Upper lobe of left lung (tissue), 6 donors: ENCODE measurements around the gene PDE4B. TPM values are rescaled to one million over a fixed set of nuclear protein-coding genes. Genes with fewer than 3 reads are reported as not detected.

Source experiments
- ATAC-seq, 2 donors: fragments of 200-7000 bp; cut with Tn5 transposase; one replicate each; pipeline ENCODE4 v1.9.1; 2022; ENCODE audit warnings: mild to moderate bottlenecking in 2 of 2, moderate library complexity in 2 of 2; ENCODE audit not compliant: low FRiP score in 2 of 2
- DNase-seq, 2 donors: peaks; one replicate each; pipeline ENCODE4 v3.0.0-alpha.2; 2019 to 2020
- H3K27ac ChIP-seq, 4 donors: fragments of 200-600 bp; sonication (generic); one replicate each; pipeline ENCODE4 v1.5.1; 2016 to 2019
- H3K27me3 ChIP-seq, 4 donors: fragments of 200-600 bp; sonication (generic); one replicate each; pipeline ENCODE4 v1.5.1; 2017 to 2019
- H3K36me3 ChIP-seq, 4 donors: fragments of 200-600 bp; sonication (generic); one replicate each; pipeline ENCODE4 v1.5.1; 2016 to 2019
- H3K4me1 ChIP-seq, 4 donors: fragments of 200-600 bp; sonication (generic); one replicate each; pipeline ENCODE4 v1.5.1; 2018 to 2019
- H3K4me3 ChIP-seq, 4 donors: fragments of 200-600 bp; sonication (generic); one replicate each; pipeline ENCODE4 v1.5.1; 2017 to 2019; ENCODE audit warnings: mild to moderate bottlenecking in 2 of 4, moderate library complexity in 1 of 4
- H3K9me3 ChIP-seq, 4 donors: fragments of 200-600 bp; sonication (generic); one replicate each; pipeline ENCODE4 v1.5.1; 2018 to 2019
- EP300 ChIP-seq, 4 donors: sonication (generic); formaldehyde crosslinking; IDR thresholded peaks; one replicate each; pipeline ENCODE4 v1.5.1; 2017; ENCODE audit warnings: antibody characterized with exemption in 4 of 4, control low read depth in 2 of 4
- POLR2A ChIP-seq, 4 donors: fragments of 450-650 bp; IDR thresholded peaks; one replicate each; pipeline ENCODE4 v1.5.1; 2016 to 2017; ENCODE audit warnings: antibody characterized with exemption in 4 of 4, mild to moderate bottlenecking in 2 of 4
- POLR2AphosphoS5 ChIP-seq, 2 donors: sonication (generic); formaldehyde crosslinking; IDR thresholded peaks; one replicate each; pipeline ENCODE4 v1.5.1; 2017; ENCODE audit warnings: antibody characterized with exemption in 2 of 2
- WGBS, 2 donors: methylation state at CpG; one replicate each; pipeline ENCODE4 v1.1.5; 2017 to 2018; 5-methylcytosine and 5-hydroxymethylcytosine counted together
- total RNA-seq, 6 donors: library from RNA; depleted of rRNA in 4 of 6; stranded (reverse); fragments of >200 nt in 4 of 6; gene quantifications; one replicate each; pipeline versions ENCODE4 v1.1.0 to v1.2.1, GENCODE V29; 2016 to 2021
- TF ChIP-seq, protein P1 (sequence below), 6 experiments: fragments of 450-650 bp in 4 of 6; fragments of 200-600 bp in 2 of 6; sonication (generic) in 2 of 6; IDR thresholded peaks; one replicate each; pipeline ENCODE4 v1.5.1; 2016 to 2019; ENCODE audit warnings: antibody characterized with exemption in 6 of 6
- donor health status: DM: no; HTN: no; CAD: no; lungs with moderate emphysema.
- donor health status: DM: no; HTN: yes; CAD: no; lungs with severe emphysema.

The PDE4B gene
- total RNA-seq, 6 donors from 2014 or later = 8.1 to 61.6 (median 15.9) TPM

DNA sequence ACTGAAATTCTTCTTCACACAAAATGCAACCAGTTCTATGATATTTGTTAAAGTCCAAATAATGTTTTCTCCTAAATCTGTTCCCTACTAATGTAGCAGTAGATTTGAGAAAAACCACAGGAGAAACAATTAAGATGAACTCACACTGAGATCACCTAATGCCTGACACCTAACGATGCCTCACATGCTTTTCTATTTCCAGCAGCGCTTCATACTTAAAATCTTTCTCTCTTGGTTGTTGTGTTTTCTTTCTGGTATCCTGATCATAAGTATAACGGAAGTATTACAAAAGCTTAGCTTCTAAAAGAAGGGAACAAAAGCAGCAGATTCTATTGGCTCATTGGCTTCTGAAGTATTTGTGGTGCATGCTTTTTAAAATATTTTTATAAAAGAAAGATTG, 474.1 kb downstream of the PDE4B start:
- Histone ChIP-seq H3K27me3 (no peaks in the 10 kb centered on the region), H3K4me3 (no peak overlapping the region), H3K36me3 (no peaks in the 10 kb centered on the region), H3K27ac (peak overlapping the region in 3 of 4 donors; percentile 22 to 74 (median 56)), H3K4me1 (peaks cover 23 to 56% (median 33%) of the 10 kb centered on the region in 4 donors), H3K9me3 (no peaks in the 10 kb centered on the region)
- no peak for ATAC-seq
- WGBS, 2 donors = 54 to 58% methylated on average over 3 of the region's 3 CpGs
- TF ChIP-seq POLR2A (IDR thresholded peaks at IDR 0.05) (no peak), EP300 (IDR thresholded peaks at IDR 0.05) (no peak), POLR2AphosphoS5 (IDR thresholded peaks at IDR 0.05) (no peak)
- TF ChIP-seq, protein P1, sequence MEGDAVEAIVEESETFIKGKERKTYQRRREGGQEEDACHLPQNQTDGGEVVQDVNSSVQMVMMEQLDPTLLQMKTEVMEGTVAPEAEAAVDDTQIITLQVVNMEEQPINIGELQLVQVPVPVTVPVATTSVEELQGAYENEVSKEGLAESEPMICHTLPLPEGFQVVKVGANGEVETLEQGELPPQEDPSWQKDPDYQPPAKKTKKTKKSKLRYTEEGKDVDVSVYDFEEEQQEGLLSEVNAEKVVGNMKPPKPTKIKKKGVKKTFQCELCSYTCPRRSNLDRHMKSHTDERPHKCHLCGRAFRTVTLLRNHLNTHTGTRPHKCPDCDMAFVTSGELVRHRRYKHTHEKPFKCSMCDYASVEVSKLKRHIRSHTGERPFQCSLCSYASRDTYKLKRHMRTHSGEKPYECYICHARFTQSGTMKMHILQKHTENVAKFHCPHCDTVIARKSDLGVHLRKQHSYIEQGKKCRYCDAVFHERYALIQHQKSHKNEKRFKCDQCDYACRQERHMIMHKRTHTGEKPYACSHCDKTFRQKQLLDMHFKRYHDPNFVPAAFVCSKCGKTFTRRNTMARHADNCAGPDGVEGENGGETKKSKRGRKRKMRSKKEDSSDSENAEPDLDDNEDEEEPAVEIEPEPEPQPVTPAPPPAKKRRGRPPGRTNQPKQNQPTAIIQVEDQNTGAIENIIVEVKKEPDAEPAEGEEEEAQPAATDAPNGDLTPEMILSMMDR (IDR thresholded peaks at IDR 0.05) = no peak
- DNase-seq = no peak

DNA sequence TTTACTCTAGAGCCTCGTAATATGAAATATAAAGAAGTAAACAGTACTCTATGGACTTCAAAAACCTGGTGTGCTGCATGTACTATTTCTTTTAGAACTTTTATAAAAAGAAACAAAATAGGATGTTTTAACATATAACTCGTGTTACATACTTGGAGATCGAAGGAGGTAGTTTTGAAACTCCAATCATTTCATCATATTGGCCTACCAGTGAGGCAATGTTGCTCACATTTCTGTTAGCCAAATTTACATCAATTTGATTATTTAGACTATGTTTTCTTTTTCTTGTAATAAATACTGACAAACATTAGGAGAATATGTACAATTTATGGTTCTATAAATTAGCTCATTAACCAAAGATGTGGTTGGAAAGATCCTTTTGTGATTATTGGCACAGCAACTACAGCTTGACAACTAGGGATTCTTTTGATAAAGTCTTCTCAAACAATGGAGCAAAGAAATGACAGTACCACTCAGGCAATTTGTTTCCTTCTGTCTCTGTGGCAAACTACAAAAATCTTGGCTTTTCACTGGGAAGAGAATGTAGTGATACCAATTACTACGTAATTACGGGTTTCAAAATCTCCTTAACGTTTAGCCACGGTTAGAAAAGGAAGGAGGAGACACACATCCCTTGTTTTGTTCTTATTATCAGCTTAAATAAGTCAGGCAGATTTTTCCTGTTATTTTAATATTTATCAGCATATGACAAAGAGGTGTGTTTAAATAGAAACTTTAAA, 474.7 kb downstream of the PDE4B start:
- TF ChIP-seq EP300 (IDR thresholded peaks at IDR 0.05) = peak in 1 of 4 donors; percentile 39
- no peak for TF ChIP-seq POLR2AphosphoS5 (IDR thresholded peaks at IDR 0.05)
- no peaks in the 10 kb centered on the region for H3K36me3 ChIP-seq
- ATAC-seq = no peak
- no peak overlapping the region for H3K4me3 ChIP-seq
- DNase-seq = no peak
- peak overlapping the region; percentile 22 to 74 (median 45) for H3K27ac ChIP-seq
- H3K9me3 ChIP-seq = no peaks in the 10 kb centered on the region
- no peaks in the 10 kb centered on the region for H3K27me3 ChIP-seq
- WGBS, 2 donors = 53 to 57% methylated on average over 7 of the region's 7 CpGs
- peaks cover 29 to 62% (median 39%) of the 10 kb centered on the region in 4 donors for H3K4me1 ChIP-seq

DNA sequence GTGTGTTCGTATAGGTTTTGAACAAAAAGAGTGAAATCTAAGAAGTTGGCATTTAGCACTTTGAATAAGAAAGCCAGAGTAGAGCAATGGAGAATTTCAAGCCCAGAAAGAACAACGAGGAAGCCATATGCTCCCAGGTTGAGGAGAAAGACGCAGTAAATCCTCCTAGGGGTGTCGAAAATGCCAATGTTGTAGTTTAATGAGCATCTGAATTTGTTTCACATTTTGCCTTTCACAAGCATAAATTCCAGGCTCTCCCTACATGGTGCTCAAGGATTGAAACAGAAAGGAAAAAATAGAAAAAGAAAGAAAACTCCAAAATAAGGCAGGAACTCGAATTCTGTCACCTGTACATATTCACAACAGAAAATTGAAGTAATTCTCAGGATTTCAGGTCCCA, 476.5 kb downstream of the PDE4B start:
- ATAC-seq = no peak
- Histone ChIP-seq H3K27me3 (no peaks in the 10 kb centered on the region), H3K36me3 (no peaks in the 10 kb centered on the region), H3K4me3 (no peak overlapping the region), H3K4me1 (peaks cover 31 to 74% (median 49%) of the 10 kb centered on the region in 4 donors), H3K9me3 (no peaks in the 10 kb centered on the region), H3K27ac (peak overlapping the region in 1 of 4 donors; percentile 89)
- WGBS, 2 donors = 90 to 94% methylated on average over 5 of the region's 5 CpGs
- TF ChIP-seq POLR2A (IDR thresholded peaks at IDR 0.05) = no peak
- no peak for TF ChIP-seq POLR2AphosphoS5 (IDR thresholded peaks at IDR 0.05)
- no peak for TF ChIP-seq EP300 (IDR thresholded peaks at IDR 0.05)
- TF ChIP-seq, protein P1 (IDR thresholded peaks at IDR 0.05) = no peak
- no peak for DNase-seq

DNA sequence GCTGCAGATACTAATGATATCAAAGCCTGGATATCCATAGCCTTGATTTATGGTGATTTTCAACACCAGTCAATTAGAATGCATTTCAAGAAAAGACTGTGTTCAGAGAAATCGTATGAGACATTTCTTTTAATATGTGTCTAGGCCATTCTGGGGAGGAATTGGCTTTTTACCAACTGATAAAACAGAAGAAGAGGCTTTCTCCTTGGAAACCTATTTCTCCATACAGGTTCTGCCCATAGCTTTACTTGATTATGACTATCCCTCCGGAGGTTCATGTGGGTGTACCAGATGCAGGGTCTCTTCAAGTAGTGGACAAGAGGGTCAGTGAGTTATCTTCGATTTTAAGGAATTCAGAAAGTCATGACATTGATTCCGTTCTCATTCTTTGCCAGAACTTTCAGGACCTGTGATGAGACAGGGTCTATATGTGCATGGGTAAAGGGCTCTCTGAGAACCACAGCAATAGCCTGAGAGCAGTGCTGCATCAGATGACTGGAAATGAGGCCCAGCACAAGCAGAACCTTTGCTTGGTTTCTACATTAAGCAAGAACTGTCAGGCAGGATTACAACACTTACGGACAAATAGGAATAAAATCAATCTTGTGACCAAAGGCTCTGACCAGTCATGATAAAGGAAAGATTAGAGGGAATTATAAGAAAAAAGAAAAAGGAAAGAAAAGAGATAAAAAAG, 477.6 kb downstream of the PDE4B start:
- ATAC-seq (peak in 1 of 2 donors; percentile 77), DNase-seq (peak in 1 of 2 donors; percentile 48)
- 67 to 68% methylated on average over 5 of the region's 5 CpGs for WGBS, 2 donors
- Histone ChIP-seq H3K4me3 (no peak overlapping the region), H3K36me3 (no peaks in the 10 kb centered on the region), H3K4me1 (peaks cover 40 to 76% (median 59%) of the 10 kb centered on the region in 4 donors), H3K27me3 (no peaks in the 10 kb centered on the region), H3K9me3 (no peaks in the 10 kb centered on the region), H3K27ac (peak overlapping the region; percentile 36 to 89 (median 76))
- TF ChIP-seq POLR2AphosphoS5 (IDR thresholded peaks at IDR 0.05) (peak; percentile 60 to 63), POLR2A (IDR thresholded peaks at IDR 0.05) (peak in 1 of 4 donors; percentile 36), EP300 (IDR thresholded peaks at IDR 0.05) (peak in 3 of 4 donors; percentile 40 to 72 (median 63))
- TF ChIP-seq, protein P1 (IDR thresholded peaks at IDR 0.05) = no peak

DNA sequence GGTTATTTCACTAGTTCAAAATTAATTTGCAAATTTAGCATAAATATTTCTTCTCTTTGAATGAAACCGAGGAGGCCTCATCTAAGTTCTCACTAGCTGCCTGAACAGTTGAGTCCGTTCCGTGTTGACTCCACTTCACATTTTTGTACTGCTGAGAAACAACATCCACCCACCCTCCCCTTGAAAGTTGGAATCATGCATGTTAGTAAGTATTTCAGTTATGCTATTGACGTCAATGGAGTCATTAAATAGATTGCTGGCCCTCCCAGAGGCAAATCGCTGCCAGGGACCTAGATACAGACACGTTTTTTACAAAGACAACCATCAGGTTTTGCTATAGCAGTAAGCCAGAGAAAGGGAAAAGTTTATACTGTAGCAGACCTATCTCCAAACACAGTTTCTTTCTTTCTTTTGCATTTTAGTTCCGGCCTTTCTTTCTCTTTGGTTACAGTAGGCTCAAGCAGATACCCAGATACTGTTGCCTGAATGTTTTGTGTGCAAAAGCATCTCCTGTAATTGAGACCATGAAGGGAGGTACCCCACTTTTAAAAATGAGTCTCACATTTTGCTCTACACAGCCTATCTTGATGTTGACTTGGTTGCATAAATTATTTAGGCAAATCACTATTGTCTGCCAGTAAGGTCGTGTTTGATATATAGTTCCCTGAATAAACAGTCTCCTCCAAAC, 478.7 kb downstream of the PDE4B start:
- TF ChIP-seq POLR2AphosphoS5 (IDR thresholded peaks at IDR 0.05) (peak; percentile 85 to 93), POLR2A (IDR thresholded peaks at IDR 0.05) (peak in 1 of 4 donors; percentile 64), EP300 (IDR thresholded peaks at IDR 0.05) (peak; percentile 51 to 98 (median 84))
- TF ChIP-seq, protein P1 (IDR thresholded peaks at IDR 0.05) = no peak
- Histone ChIP-seq H3K27ac (peak overlapping the region; percentile 72 to 89 (median 76)), H3K4me3 (peak overlapping the region in 2 of 4 donors; percentile 3 to 21), H3K36me3 (no peaks in the 10 kb centered on the region), H3K9me3 (no peaks in the 10 kb centered on the region), H3K4me1 (peaks cover 46 to 80% (median 66%) of the 10 kb centered on the region in 4 donors), H3K27me3 (no peaks in the 10 kb centered on the region)
- DNase-seq (peak in 1 of 2 donors; percentile 76), ATAC-seq (peak; percentile 91 to 94)
- WGBS, 2 donors = 17 to 21% methylated on average over 8 of the region's 8 CpGs
